Fibroblast of mammary gland (primary cell): ENCODE measurements around the gene USH2A.

Experiments
- DNase-seq: peaks from one replicate; pipeline ENCODE4 v3.0.0-alpha.2; 2010; ENCODE audit warnings: low read depth
- H3K4me3 ChIP-seq: 2 replicates; pipeline ENCODE4 v1.5.1; 2011; ENCODE audit warnings: low read depth, mild to moderate bottlenecking, low read length, moderate library complexity; ENCODE audit not compliant: control insufficient read depth
- CTCF ChIP-seq: conservative IDR thresholded peaks from 2 replicates; pipeline ENCODE4 v1.5.1; 2011; ENCODE audit warnings: low read depth, low read length, inconsistent platforms; ENCODE audit not compliant: control insufficient read depth, insufficient read depth

USH2A gene

DNA sequence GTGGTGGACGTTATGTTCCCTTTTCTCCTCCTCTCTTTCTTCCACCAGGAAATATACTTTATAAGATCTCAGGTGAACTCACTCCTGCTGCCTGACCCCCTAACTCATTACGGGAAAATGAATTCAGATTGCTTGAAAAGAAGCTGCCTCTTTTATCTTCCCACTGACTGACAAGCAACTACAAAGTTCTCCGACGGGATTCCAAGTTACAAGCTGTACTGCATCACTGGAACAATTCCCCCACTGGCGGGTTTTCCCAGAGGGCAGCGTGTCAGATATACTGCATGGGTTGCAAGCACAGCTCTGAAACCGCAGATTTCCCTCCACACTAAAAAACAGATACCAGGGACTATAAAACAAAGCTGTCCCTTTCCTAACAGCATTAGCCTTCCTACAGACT lies 465.6 kb downstream of the USH2A start:
- H3K4me3 ChIP-seq: no peak overlapping the region
- peak; percentile 28 for DNase-seq
- no peak for TF ChIP-seq CTCF

DNA sequence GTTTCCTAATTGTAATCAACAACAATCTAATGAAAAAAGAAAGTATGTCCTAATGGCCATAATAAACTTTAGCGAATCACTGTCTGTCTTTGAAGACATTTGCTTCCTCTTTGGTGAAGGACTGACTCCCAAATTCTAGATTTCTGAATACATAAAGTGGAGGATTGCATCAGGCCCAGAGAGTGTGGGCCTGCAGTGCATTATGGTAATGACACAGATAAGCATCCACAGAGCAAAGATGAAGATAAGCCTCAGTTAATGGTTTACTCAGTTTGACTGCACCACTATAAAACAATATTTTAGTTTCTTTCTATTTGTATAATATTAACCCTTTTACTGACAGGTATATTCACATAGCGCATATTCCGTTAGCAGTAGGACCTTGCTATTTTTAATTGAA lies 490.7 kb downstream of the USH2A start:
- no peak for DNase-seq
- TF ChIP-seq CTCF: no peak
- H3K4me3 ChIP-seq: no peak overlapping the region

DNA sequence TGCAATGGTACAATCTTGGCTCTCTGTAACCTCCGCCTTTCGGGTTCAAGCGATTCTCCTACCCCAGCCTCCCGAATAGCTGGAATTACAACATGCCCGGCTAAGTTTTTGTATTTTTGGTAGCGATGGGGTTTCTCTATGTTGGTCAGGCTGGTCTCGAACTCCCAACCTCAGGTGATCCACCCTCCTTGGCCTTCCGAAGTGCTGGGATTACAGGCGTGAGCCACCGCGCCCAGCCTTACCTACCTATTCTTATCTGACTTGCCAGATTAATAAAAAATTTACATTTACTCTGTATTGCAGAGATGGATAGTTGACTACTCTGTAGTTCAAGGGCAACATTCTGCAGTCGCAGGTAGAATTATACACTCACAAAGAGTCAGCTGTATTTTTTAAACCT lies 496.6 kb downstream of the USH2A start:
- no peak overlapping the region for H3K4me3 ChIP-seq
- TF ChIP-seq CTCF: no peak
- DNase-seq: no peak

DNA sequence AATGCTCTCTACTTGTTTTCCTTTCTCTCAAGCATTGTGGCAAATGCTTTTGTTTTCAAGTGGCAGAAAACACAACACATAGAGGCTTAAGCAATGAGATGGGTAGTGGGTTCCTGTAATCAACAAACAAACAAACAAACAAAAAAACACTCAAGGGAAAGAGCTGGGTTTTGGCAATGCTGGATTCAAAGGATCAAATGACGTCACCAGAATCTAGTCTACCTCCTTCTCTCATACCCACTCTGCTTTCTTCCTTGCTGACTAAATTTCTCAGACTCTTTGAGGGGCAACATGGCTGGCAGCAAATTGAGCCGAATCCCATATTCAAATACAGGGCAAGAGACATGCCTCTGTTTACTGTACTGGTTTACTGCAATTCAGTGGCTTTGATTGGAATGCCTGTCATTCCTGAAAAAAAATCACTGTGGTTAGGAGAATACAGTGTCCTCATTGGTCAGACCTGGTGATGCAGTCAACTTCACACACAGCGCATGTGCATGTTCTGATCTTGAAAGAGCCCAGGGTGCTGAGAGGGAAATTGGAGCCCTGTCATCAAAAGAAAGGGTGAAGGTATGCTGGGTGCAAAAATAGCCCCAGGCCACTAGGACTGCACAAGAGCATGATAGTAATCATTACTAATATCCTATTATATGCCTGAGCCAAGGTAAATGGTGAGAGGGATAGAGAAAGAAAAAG lies 500.0 kb downstream of the USH2A start:
- no peak overlapping the region for H3K4me3 ChIP-seq
- DNase-seq: peak; percentile 19
- no peak for TF ChIP-seq CTCF

DNA sequence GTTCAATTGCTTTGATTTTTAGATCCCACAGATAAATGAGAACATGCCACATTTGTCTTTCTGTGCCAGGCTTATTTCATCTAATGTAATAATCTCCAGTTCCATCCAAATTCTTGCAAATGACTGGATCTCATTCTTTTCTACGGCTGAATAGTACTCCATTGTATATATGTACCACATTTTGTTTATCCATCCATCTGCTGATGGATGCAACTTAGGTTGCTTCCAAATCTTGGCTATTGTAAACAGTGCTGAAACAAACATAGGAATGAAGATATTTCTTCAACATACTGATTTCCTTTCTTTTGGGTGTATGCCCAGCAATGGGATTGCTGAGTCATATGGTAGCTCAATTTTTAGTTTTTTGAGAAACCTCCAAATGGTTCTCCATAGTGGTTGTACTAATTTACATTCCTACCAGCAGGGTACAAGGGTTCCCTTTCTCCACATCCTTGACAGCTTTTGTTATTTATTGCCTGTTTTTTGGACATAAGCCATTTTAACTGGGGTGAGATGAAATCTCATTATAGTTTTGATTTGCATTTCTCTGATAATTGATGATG lies 511.8 kb downstream of the USH2A start:
- no peak overlapping the region for H3K4me3 ChIP-seq
- DNase-seq: peak; percentile 74
- peak; percentile 34 for TF ChIP-seq CTCF

- TF ChIP-seq CTCF: no peak
- no peak overlapping the region for H3K4me3 ChIP-seq
- peak; percentile 79 for DNase-seq
Observed at GRCh38 chr1:215905493-215906115, 517.6 kb downstream of the USH2A start.
